HG03095 (cell line): ENCODE data around the gene C12orf60.
"Not testable (repeated sequence)": the region's sequence is repeated elsewhere in the genome, so short reads cannot be mapped to it uniquely, and the experiment has no call there.

Experiments
- ATAC-seq: cut with Tn5 transposase; IDR thresholded peaks from one replicate; pipeline ENCODE4 v1.9.1; 2021; ENCODE audit warnings: moderate library complexity; ENCODE audit not compliant: unreplicated experiment

C12orf60 gene, protein sequence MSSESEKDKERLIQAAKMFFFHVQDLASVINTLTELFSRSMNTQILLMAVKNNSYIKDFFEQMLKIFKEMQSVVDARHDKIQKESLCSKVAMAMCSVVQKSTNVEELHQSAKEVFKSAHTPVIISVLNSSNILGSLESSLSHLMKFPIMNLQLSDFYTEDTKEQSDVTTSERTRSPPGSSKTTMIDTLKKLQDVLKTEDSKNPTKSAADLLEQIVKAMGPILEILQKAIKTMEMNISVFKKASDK

DNA sequence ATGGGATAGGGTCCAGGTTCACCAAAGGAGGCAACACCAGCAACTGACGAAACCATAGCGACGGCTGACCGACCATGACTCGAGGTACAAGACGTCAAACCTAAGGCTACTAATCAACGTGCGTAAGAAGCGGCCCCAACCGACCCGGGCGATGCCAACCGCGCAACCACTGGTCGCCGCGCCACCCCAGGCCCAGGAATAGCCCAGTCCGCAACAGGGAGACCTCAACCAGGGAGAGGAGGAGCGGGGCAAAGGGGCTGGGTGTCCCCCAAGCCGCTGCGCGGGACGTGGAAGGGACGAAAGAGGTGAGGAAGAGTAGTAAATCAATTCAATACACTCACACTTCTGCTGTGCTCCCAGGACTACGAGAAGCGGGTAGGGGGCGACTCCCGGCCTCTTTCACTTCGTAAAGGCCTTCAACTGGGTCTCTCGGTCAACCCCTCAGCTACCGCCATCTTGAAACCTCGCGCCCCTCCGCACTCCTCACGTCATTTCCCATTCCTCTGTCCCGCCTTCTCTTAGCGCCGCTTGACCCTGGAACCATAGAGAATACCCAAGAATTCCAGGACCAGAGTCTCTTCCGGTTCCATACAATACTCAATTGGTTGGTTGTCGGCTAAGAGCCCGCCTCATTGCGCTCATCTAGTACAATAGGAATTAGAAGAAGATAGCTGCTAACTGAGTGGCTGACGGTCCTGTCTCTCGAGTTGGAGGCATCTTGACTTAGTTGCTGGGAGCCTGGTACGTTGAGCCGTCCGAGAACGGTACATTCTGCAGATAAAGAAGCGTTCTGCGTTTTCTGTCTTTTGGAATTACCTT, at the start of gene C12orf60, which contains the start of gene WBP11:
TSS of gene C12orf60 (plus strand) at position 660 of the 819 bp plus-strand sequence. CDS start 19,266 bp downstream, outside the sequence.
TSS of gene WBP11 (minus strand) at position 468 of the 819 bp plus-strand sequence. CDS start 2,095 bp downstream, outside the sequence.
- ATAC-seq = peak; percentile 99

GRCh38 chr12:14756334-14757143, 46.9 kb upstream of the C12orf60 start:
- no peak for ATAC-seq

DNA sequence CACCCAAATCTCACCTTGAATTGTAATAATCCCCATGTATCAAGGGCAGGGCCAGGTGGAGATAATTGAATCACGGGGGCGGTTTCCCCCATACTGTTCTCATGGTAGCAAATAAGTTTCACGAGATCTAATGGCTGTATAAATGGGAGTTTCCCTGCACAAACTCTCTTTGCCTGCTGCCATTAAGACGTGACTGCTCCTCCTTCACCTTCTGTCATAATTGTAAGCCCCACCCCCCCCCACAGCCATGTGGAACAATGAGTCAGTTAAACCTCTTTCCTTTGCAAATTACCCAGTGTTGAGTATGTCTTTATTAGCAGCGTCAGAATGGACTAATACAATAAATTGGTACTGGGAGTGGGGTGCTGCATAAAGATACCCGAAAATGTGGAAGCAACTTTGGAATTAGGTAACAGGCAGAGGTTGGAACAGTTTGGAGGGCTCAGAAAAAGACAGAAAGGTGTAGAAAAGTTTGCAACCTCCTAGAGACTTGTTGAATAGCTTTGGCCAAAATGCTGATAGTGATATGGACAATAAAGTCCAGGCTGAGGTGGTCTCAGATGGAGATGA, 43.7 kb upstream of the C12orf60 start:
- not testable (repeated sequence) for ATAC-seq

GRCh38 chr12:14765398-14765797, 38.1 kb upstream of the C12orf60 start:
- ATAC-seq = no peak

DNA sequence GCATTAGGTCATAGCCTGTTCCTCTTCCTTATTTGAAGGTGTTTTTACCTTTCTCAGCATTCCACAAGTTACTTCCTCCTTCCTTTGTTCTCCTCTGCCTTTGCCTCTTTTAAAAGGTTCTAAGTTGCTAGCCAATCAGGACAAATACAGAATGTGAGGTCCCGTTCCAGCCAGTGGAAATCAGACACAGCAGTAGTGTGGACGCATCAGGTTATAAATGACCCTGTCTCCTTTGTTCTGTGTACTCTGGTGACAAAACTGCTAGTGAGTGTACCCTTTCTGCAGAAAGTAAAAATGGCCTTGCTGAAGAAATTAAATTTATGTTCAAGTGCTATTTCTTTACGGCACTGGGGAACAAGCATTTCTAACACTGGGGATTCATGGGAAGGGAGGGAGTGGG, 37.5 kb upstream of the C12orf60 start:
- not testable (repeated sequence) for ATAC-seq

GRCh38 chr12:14766649-14767215, 36.7 kb upstream of the C12orf60 start:
- ATAC-seq = no peak

DNA sequence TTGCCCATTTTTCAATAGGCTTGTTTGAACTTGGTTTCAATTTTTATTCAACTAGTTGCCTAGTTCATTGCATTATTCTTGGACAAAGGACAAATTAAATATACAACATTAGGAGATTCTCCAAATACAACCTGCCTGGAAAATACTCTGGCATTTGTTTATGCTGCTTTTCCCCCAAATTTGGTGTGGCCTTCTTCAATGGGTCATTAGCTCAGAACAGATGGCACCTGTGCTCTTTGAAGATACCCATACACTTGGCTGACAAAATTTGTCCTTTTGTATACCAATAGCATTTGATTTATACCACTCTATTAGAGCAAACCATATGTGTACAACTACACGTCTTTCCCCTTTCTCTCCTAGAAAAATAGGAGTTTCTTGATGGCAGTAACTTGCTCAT, 35.9 kb upstream of the C12orf60 start:
- ATAC-seq = no peak

- no peak for ATAC-seq
These were observed 34.6 kb upstream of the C12orf60 start for GRCh38 chr12:14768823-14769405.

DNA sequence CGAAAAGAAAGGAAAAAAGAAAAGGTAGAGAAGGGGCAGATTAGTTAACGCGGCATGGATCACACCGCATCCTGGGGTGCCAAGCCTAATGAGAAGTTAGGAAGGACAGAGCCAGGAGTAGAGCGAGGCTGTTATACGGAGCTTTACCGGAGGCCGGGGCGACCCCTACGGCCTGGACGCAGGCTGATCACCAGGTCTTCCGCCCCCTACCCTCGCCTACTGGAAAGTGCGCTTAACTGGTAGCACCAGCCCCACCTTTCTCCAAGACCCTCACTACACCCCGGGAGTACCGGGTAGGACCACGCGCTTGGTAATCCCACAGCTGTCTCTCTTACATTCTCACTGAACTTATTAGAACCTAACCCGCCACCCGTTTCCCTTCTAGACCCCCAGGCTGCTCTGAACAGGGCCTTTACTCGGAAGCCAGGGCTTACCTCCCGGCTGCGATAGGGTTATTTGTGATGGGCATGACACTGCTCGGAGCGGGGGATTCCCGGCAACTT, 34.0 kb upstream of the C12orf60 start:
- no peak for ATAC-seq

- ATAC-seq = peak; percentile 33
These were observed 33.4 kb upstream of the C12orf60 start for GRCh38 chr12:14769969-14770495.

DNA sequence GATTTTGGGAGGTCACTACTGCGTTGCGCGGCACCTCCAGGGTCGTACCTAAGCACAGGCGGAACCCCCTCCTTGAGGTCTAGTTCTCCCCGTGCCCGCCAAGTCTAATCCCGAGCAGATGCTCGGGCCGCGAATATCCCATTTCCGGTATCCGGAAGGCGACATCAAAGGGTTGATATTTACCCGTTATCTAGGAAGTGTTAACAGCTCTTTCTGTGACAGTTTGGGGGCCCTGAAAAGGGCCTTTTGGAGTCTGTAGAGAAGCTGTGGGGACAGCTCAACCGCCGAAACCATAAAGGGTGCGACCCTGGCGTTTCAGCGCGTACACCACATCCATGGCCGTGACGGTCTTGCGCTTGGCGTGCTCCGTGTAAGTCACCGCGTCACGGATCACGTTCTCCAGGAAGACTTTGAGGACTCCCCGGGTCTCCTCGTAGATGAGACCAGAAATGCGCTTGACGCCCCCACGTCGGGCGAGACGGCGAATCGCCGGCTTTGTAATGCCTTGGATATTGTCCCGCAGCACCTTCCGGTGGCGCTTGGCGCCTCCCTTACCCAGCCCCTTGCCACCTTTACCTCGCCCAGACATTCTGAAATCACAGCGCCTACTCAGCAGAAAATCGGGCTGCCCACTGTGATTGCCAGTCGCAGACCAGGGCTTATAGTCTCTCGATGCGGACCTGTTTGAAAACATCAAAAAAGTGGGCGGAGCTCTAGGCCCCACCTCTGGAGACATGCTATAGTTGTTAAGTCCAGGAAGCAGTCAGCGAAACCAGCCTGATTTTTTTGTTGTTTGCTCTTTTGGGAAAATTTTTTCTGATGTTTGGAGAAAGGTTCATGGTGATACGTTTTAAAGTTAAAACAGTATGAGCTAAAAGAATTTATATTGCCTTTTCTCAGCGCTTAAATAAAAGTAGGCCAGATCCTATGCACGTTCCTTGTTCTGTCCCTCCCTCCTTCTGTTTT, 32.7 kb upstream of the C12orf60 start:
- ATAC-seq = peak; percentile 16

- ATAC-seq = no peak
These were observed 31.8 kb upstream of the C12orf60 start for GRCh38 chr12:14771651-14772137.

DNA sequence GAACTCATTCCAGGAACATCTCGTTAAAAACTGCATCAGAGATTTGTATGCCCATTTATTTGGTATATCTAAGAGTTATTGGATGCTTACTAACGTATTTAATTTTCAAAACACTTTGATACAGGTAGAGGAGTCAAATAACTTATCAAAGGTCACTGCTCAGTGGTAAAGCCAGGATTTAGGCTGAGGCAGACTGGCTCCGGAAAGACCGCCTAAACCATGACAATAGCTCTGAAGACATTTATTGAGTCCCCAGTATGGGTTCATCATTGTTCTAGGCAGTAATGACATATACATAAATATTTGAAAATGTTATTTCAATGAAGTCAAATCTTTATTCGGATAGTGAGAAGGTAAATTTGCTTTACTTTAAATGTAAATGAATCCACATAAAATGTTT, 30.5 kb upstream of the C12orf60 start:
- ATAC-seq = no peak

DNA sequence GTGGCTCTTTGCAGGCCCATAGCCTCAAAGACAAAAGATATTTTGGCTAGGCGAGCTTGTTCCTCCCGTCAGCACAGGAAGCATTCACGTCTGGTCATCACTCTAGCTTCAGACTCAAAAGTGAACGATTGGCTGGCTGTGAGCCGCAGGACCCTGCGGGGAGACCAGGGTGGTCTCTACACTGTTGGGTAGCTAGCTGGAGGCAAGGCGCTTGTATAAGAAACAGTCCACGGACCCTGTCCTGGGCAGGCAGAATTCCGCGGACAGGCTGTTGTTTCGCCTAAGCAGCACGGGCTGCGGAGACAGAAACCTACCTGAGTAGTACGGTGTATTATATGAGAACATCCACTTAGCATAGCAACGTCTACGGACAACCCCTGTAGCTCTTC, 29.8 kb upstream of the C12orf60 start:
- peak; percentile 11 for ATAC-seq

GRCh38 chr12:14774074-14774905, 29.2 kb upstream of the C12orf60 start:
- ATAC-seq = peak; percentile 52

DNA sequence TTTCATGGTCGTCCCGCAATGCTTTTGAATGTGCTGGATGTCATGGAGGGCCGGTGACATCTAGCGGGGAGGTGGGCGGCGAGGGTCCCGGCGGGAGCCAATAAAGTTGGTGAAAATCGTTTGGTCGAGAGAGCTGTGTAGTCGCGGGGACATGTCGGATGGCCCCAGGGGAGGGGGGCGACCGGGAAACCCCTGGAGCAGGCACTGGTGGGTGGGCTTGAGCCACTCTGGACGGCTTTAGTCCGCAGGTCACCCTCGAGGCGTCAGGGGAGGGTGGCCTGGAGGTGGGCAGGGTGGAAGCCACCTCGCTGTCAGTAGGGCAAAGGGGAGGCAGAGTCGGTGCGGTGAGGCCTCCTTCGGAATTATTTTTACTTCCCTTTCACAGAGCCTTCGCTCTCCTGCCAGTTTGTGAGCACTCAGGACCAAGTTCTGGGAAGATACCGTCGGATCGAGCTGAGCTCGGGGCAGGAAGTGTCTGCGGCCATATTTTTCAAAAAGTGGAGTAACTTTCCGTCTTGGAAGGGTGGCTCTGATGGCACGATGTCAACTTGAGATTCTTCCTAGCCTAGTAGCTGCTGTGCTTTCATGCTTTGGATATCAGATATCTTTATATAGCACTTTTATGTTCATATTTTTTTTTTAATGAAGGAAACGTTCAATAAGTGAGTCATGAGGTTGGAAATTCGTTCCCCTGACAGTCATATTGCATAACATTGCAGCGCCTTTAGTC, 28.4 kb upstream of the C12orf60 start:
- no peak for ATAC-seq

- ATAC-seq = no peak
These were observed 27.9 kb upstream of the C12orf60 start for GRCh38 chr12:14775636-14775980.
